HG03521 (cell line): Measurements from ENCODE around the gene INSM1.

Experiments used
- ATAC-seq: cut with Tn5 transposase; IDR thresholded peaks from one replicate; pipeline ENCODE4 v1.9.1; 2021; ENCODE audit warnings: mild to moderate bottlenecking, moderate library complexity; ENCODE audit not compliant: unreplicated experiment

INSM1 gene

GRCh38 chr20:20393207-20394120, 25.6 kb downstream of the INSM1 start:
- ATAC-seq, result no peak

GRCh38 chr20:20395087-20395486, 27.2 kb downstream of the INSM1 start:
- ATAC-seq, result no peak

- ATAC-seq, result no peak
Measured at GRCh38 chr20:20395903-20396568, 28.1 kb downstream of the INSM1 start.

- ATAC-seq, result no peak
Measured at GRCh38 chr20:20396794-20397193, 28.9 kb downstream of the INSM1 start.

- ATAC-seq, result no peak
Measured at GRCh38 chr20:20398123-20398522, 30.2 kb downstream of the INSM1 start.

GRCh38 chr20:20399531-20400500, 31.9 kb downstream of the INSM1 start:
- no peak for ATAC-seq

GRCh38 chr20:20401991-20402390, 34.1 kb downstream of the INSM1 start:
- no peak for ATAC-seq

- no peak for ATAC-seq
Measured at GRCh38 chr20:20404633-20405032, 36.7 kb downstream of the INSM1 start.

- no peak for ATAC-seq
Measured at GRCh38 chr20:20405623-20406022, 37.7 kb downstream of the INSM1 start.

- no peak for ATAC-seq
Measured at GRCh38 chr20:20406306-20406705, 38.4 kb downstream of the INSM1 start.

- no peak for ATAC-seq
Measured at GRCh38 chr20:20407891-20408805, 40.2 kb downstream of the INSM1 start.

GRCh38 chr20:20409331-20409730, 41.4 kb downstream of the INSM1 start:
- no peak for ATAC-seq

- ATAC-seq, result no peak
Measured at GRCh38 chr20:20410678-20411077, 42.8 kb downstream of the INSM1 start.

- ATAC-seq, result no peak
Measured at GRCh38 chr20:20411402-20411801, 43.5 kb downstream of the INSM1 start.

- ATAC-seq, result no peak
Measured at GRCh38 chr20:20411836-20412235, 43.9 kb downstream of the INSM1 start.

- ATAC-seq, result no peak
Measured at GRCh38 chr20:20412750-20413149, 44.8 kb downstream of the INSM1 start.

GRCh38 chr20:20413810-20414281, 45.9 kb downstream of the INSM1 start:
- no peak for ATAC-seq

GRCh38 chr20:20414640-20415220, 46.8 kb downstream of the INSM1 start:
- no peak for ATAC-seq

- no peak for ATAC-seq
Measured at GRCh38 chr20:20415321-20415720, 47.4 kb downstream of the INSM1 start.
